Kidney (tissue), 14 donors: Measurements from ENCODE around the gene SPACA4. TPM values are rescaled to one million over a fixed set of nuclear protein-coding genes. Genes with fewer than 3 reads are reported as not detected.

Experiments
- DNase-seq, 5 donors: peaks; one replicate each; pipeline ENCODE4 v3.0.0-alpha.2; 2013 to 2020
- FAIRE-seq: peaks from 2 replicates; lab custom pipeline; 2012; peaks lifted over from hg19 to GRCh38; lab: Jason Lieb, UNC
- H3K27ac ChIP-seq, 2 donors: one replicate each; pipeline ENCODE4 v1.7.0; 2013; ENCODE audit warnings: low read depth in 2 of 2, low read length in 2 of 2, inconsistent platforms in 1 of 2
- H3K27me3 ChIP-seq: one replicate; pipeline ENCODE4 v1.7.1; 2013; ENCODE audit warnings: low read length, inconsistent platforms; ENCODE audit not compliant: control insufficient read depth, insufficient read depth
- H3K36me3 ChIP-seq, 3 donors: one replicate each; pipeline versions ENCODE4 v1.7.0 to v1.7.1; 2013; ENCODE audit warnings: low read length in 3 of 3, control low read depth in 1 of 3, inconsistent platforms in 1 of 3; ENCODE audit not compliant: insufficient read depth in 3 of 3, control insufficient read depth in 2 of 3
- H3K4me1 ChIP-seq, 3 donors: one replicate each; pipeline versions ENCODE4 v1.7.0 to v1.7.1; 2013; ENCODE audit warnings: low read length in 3 of 3, inconsistent platforms in 1 of 3, low read depth in 1 of 3; ENCODE audit not compliant: control insufficient read depth in 2 of 3, insufficient read depth in 2 of 3
- H3K4me3 ChIP-seq, 3 donors: one replicate each; pipeline versions ENCODE4 v1.7.0 to v1.8.1; 2013; ENCODE audit warnings: low read length in 3 of 3, control low read depth in 1 of 3, inconsistent platforms in 1 of 3
- H3K9ac ChIP-seq, 3 donors: one replicate each; pipeline versions ENCODE4 v1.7.0 to v1.7.1; 2013; ENCODE audit warnings: low read length in 3 of 3, control low read depth in 1 of 3, inconsistent platforms in 1 of 3
- H3K9me3 ChIP-seq, 3 donors: one replicate each; pipeline versions ENCODE4 v1.7.0 to v1.7.1; 2013; ENCODE audit warnings: low read length in 3 of 3, control low read depth in 1 of 3, inconsistent platforms in 1 of 3; ENCODE audit not compliant: control insufficient read depth in 2 of 3, insufficient read depth in 1 of 3
- intact Hi-C: fragments of 100-400 bp; cut with DNase I; formaldehyde crosslinking; loops from one replicate; pipeline ENCODE4 v1.11.1; 2022
- polyA plus RNA-seq: library from polyadenylated mRNA; stranded (reverse); fragments of 350-450 nt; fragmentation: Illumina TruSeq; extraction: RNeasy Lipid Tissue Mini Kit (QIAGEN cat#74804); gene quantifications from one replicate; pipeline ENCODE4 v1.2.3, GENCODE V29; 2014; ENCODE audit warnings: low read depth, low replicate concordance; ENCODE audit not compliant: insufficient read depth
- total RNA-seq: library from RNA; stranded (reverse); fragmentation: NEBNext Ultra II Directional; extraction: Animal tissue kit (Norgen Biotek cat#: 25700); gene quantifications from one replicate; pipeline ENCODE4 v1.2.1, GENCODE V29; 2021
- TF ChIP-seq, protein P1 (sequence below): IDR thresholded peaks from 3 replicates; pipeline ENCODE4 v1.5.1; 2012; ENCODE audit warnings: mild to moderate bottlenecking, moderate library complexity, borderline replicate concordance; ENCODE audit not compliant: insufficient read depth; ENCODE audit errors: extremely low read depth
- donor health status: control.
- donor health status: control.
- donor health status: control.
- donor health status: control.
- donor health status: control.
- donor health status: DM: yes; HTN: yes; CAD: no.
- donor health status: Normal renal cell carcinoma (clear cell type).

SPACA4 gene
- total and polyA plus RNA-seq, 2 donors from 2014 or later = not detected

- intact Hi-C loops = no loop called here
- H3K4me1 ChIP-seq = peaks cover 5 to 13% (median 8%) of the 10 kb centered on the region in 3 donors
- no peak for DNase-seq
These were observed 36.3 kb downstream of the SPACA4 start for GRCh38 chr19:48642862-48643261.

GRCh38 chr19:48644355-48644754, 37.8 kb downstream of the SPACA4 start:
- no peak overlapping the region for H3K27ac ChIP-seq

More at GRCh38 chr19:48642862-48643261, 36.3 kb downstream of the SPACA4 start:
- no peaks in the 10 kb centered on the region for H3K9me3 ChIP-seq
- no peak for FAIRE-seq
- H3K27ac ChIP-seq = no peak overlapping the region
- no peaks in the 10 kb centered on the region for H3K36me3 ChIP-seq
- no peak overlapping the region for H3K4me3 ChIP-seq
- no peak overlapping the region for H3K9ac ChIP-seq
- H3K27me3 ChIP-seq = no peaks in the 10 kb centered on the region
- TF ChIP-seq, protein P1, sequence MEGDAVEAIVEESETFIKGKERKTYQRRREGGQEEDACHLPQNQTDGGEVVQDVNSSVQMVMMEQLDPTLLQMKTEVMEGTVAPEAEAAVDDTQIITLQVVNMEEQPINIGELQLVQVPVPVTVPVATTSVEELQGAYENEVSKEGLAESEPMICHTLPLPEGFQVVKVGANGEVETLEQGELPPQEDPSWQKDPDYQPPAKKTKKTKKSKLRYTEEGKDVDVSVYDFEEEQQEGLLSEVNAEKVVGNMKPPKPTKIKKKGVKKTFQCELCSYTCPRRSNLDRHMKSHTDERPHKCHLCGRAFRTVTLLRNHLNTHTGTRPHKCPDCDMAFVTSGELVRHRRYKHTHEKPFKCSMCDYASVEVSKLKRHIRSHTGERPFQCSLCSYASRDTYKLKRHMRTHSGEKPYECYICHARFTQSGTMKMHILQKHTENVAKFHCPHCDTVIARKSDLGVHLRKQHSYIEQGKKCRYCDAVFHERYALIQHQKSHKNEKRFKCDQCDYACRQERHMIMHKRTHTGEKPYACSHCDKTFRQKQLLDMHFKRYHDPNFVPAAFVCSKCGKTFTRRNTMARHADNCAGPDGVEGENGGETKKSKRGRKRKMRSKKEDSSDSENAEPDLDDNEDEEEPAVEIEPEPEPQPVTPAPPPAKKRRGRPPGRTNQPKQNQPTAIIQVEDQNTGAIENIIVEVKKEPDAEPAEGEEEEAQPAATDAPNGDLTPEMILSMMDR = no peak

GRCh38 chr19:48644839-48645619, 38.5 kb downstream of the SPACA4 start:
- no peaks in the 10 kb centered on the region for H3K27me3 ChIP-seq
- DNase-seq (peak; percentile 81 to 92 (median 89)), FAIRE-seq (no peak)
- TF ChIP-seq, protein P1 = no peak
- peak overlapping the region; percentile 87 to 95 for H3K27ac ChIP-seq
- peak overlapping the region; percentile 52 to 70 (median 61) for H3K4me3 ChIP-seq
- intact Hi-C loops = no loop called here
- no peaks in the 10 kb centered on the region for H3K9me3 ChIP-seq
- H3K9ac ChIP-seq = peak overlapping the region in 2 of 3 donors; percentile 23 to 82
- peaks cover 0 to 7% (median 0%) of the 10 kb centered on the region in 3 donors for H3K4me1 ChIP-seq
- no peaks in the 10 kb centered on the region for H3K36me3 ChIP-seq

More at GRCh38 chr19:48644355-48644754, 37.8 kb downstream of the SPACA4 start:
- H3K9ac ChIP-seq = no peak overlapping the region
- H3K9me3 ChIP-seq = no peaks in the 10 kb centered on the region
- H3K4me1 ChIP-seq = peaks cover 0 to 7% (median 0%) of the 10 kb centered on the region in 3 donors
- H3K36me3 ChIP-seq = no peaks in the 10 kb centered on the region
- TF ChIP-seq, protein P1 = no peak
- no peaks in the 10 kb centered on the region for H3K27me3 ChIP-seq
- no peak for DNase-seq
- intact Hi-C loops = no loop called here
- H3K4me3 ChIP-seq = peak overlapping the region in 1 of 3 donors; percentile 70
- FAIRE-seq = no peak
